HG03378 (cell line): ENCODE measurements around the gene EPAS1.

ENCODE experiments used
- ATAC-seq: cut with Tn5 transposase; IDR thresholded peaks from one replicate; pipeline ENCODE4 v1.9.1; 2021; ENCODE audit warnings: mild to moderate bottlenecking, moderate library complexity; ENCODE audit not compliant: unreplicated experiment

Gene EPAS1

GRCh38 chr2:46430413-46430812 is 133.2 kb downstream of the EPAS1 start:
- ATAC-seq, result no peak

GRCh38 chr2:46430992-46431391 is 133.8 kb downstream of the EPAS1 start:
- no peak for ATAC-seq

GRCh38 chr2:46431481-46432235 is 134.5 kb downstream of the EPAS1 start:
- no peak for ATAC-seq

- no peak for ATAC-seq
Observed at GRCh38 chr2:46434851-46435273, 137.7 kb downstream of the EPAS1 start.

- no peak for ATAC-seq
Observed at GRCh38 chr2:46435353-46435752, 138.1 kb downstream of the EPAS1 start.

- no peak for ATAC-seq
Observed at GRCh38 chr2:46435796-46436360, 138.7 kb downstream of the EPAS1 start.
